Neural crest cell (in vitro differentiated cells): ENCODE data around the gene AGK. TPM values are rescaled to one million over a fixed set of nuclear protein-coding genes. Genes with fewer than 3 reads are reported as not detected.
"Not testable (repeated sequence)": the region's sequence is repeated elsewhere in the genome, so short reads cannot be mapped to it uniquely, and the experiment has no call there.

Experiments
- DNase-seq: peaks from one replicate; pipeline ENCODE4 v3.0.0; 2021; ENCODE audit warnings: low read depth, mixed read lengths, low spot score
- H3K27ac Mint-ChIP-seq: one replicate; pipeline ENCODE4 v1.8.0; 2021; ENCODE audit warnings: mild to moderate bottlenecking, mixed read lengths; ENCODE audit not compliant: unreplicated experiment
- H3K27me3 Mint-ChIP-seq: 2 replicates; pipeline ENCODE4 v1.8.0; 2021; ENCODE audit warnings: low read depth, mild to moderate bottlenecking, mixed read lengths
- H3K36me3 Mint-ChIP-seq: 2 replicates; pipeline ENCODE4 v1.8.0; 2021; ENCODE audit warnings: low read depth, mild to moderate bottlenecking, mixed read lengths
- H3K4me1 Mint-ChIP-seq: 2 replicates; pipeline ENCODE4 v1.8.0; 2021; ENCODE audit warnings: mixed read lengths
- H3K4me3 Mint-ChIP-seq: one replicate; pipeline ENCODE4 v1.8.0; 2021; ENCODE audit warnings: mild to moderate bottlenecking, mixed read lengths
- H3K9me3 Mint-ChIP-seq: 2 replicates; pipeline ENCODE4 v1.8.0; 2021; ENCODE audit warnings: mixed read lengths
- total RNA-seq: library from RNA; stranded (reverse); gene quantifications from 2 replicates; pipeline ENCODE4 v1.2.1, GENCODE V29; 2021
- TF ChIP-seq, protein P1 (sequence below): fragments of 200-600 bp; sonication (generic); conservative IDR thresholded peaks from 2 replicates; pipeline ENCODE4 v1.5.0; 2021; ENCODE audit warnings: antibody characterized with exemption, mild to moderate bottlenecking

The AGK gene
- total RNA-seq, 1 donor from 2014 or later, result 35.7 TPM

- no peak overlapping the region for H3K4me3 Mint-ChIP-seq
- H3K36me3 Mint-ChIP-seq, result peaks cover 28% of the 10 kb centered on the region
- no peaks in the 10 kb centered on the region for H3K27me3 Mint-ChIP-seq
- peaks cover 7% of the 10 kb centered on the region for H3K4me1 Mint-ChIP-seq
- DNase-seq, result no peak
- TF ChIP-seq, protein P1, sequence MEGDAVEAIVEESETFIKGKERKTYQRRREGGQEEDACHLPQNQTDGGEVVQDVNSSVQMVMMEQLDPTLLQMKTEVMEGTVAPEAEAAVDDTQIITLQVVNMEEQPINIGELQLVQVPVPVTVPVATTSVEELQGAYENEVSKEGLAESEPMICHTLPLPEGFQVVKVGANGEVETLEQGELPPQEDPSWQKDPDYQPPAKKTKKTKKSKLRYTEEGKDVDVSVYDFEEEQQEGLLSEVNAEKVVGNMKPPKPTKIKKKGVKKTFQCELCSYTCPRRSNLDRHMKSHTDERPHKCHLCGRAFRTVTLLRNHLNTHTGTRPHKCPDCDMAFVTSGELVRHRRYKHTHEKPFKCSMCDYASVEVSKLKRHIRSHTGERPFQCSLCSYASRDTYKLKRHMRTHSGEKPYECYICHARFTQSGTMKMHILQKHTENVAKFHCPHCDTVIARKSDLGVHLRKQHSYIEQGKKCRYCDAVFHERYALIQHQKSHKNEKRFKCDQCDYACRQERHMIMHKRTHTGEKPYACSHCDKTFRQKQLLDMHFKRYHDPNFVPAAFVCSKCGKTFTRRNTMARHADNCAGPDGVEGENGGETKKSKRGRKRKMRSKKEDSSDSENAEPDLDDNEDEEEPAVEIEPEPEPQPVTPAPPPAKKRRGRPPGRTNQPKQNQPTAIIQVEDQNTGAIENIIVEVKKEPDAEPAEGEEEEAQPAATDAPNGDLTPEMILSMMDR, result no peak
- no peak overlapping the region for H3K27ac Mint-ChIP-seq
- no peaks in the 10 kb centered on the region for H3K9me3 Mint-ChIP-seq
Measured at GRCh38 chr7:141685285-141686023, 134.2 kb downstream of the AGK start.

GRCh38 chr7:141686074-141686473 lies 134.9 kb downstream of the AGK start:
- Mint-ChIP-seq H3K9me3 (no peaks in the 10 kb centered on the region), H3K4me1 (peaks cover 7% of the 10 kb centered on the region), H3K27me3 (no peaks in the 10 kb centered on the region)

DNA sequence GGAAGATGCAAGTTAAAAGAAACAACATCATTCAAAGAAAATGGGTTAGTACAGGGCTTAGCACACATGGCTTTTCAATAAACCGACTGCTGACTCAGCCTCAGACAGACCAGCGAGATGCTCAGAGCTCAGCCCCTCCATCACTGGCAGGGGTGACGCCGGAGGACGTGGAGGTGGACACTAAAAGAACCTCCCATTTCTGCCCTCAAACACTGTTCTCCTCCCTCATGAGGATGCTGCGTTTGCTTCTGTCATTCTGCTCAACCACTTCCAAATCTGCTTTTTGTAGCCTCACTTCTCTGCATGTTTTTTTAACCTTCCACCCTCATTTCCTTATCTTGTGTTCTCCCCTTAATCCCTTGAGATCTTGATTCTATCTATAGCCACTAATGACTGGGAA lies 135.5 kb downstream of the AGK start:
- Mint-ChIP-seq H3K27ac (no peak overlapping the region), H3K4me3 (no peak overlapping the region), H3K36me3 (peaks cover 21% of the 10 kb centered on the region), H3K4me1 (peaks cover 7% of the 10 kb centered on the region), H3K27me3 (no peaks in the 10 kb centered on the region), H3K9me3 (no peaks in the 10 kb centered on the region)
- DNase-seq, result no peak
- TF ChIP-seq, protein P1, result no peak

More at GRCh38 chr7:141686074-141686473, 134.9 kb downstream of the AGK start:
- no peak overlapping the region for H3K4me3 Mint-ChIP-seq
- TF ChIP-seq, protein P1, result no peak
- no peak overlapping the region for H3K27ac Mint-ChIP-seq
- DNase-seq, result no peak
- H3K36me3 Mint-ChIP-seq, result peaks cover 23% of the 10 kb centered on the region

- Mint-ChIP-seq H3K4me3 (no peak overlapping the region), H3K36me3 (peaks cover 21% of the 10 kb centered on the region), H3K9me3 (no peaks in the 10 kb centered on the region), H3K27ac (no peak overlapping the region), H3K4me1 (peaks cover 7% of the 10 kb centered on the region), H3K27me3 (no peaks in the 10 kb centered on the region)
- TF ChIP-seq, protein P1, result no peak
- DNase-seq, result no peak
Measured at GRCh38 chr7:141688043-141688442, 136.8 kb downstream of the AGK start.

GRCh38 chr7:141689072-141689825 lies 138.0 kb downstream of the AGK start:
- H3K4me1 Mint-ChIP-seq, DNase-seq, H3K27ac Mint-ChIP-seq, H3K27me3 Mint-ChIP-seq, H3K9me3 Mint-ChIP-seq, H3K4me3 Mint-ChIP-seq: not testable (repeated sequence)
- peaks cover 21% of the 10 kb centered on the region for H3K36me3 Mint-ChIP-seq

DNA sequence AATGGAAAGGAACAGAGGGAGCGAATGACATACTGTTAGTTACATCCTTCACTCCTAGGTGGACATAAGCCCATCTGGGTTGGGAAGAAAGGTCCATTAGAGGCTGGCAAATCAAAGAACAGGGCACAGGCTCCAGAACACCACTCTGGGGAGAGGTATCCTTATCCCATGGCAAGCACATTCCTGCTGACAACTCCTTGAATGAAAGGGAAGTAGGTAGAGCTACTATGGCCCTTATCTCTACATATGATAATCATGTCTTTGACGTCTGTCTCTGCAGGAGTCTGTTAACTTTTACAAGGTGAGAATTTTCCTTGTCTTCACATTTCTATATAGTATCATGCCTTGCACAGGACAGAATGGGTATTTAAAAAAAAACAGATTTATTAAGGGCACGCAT lies 140.3 kb downstream of the AGK start:
- TF ChIP-seq, protein P1, result no peak
- H3K36me3 Mint-ChIP-seq, result peaks cover 12% of the 10 kb centered on the region
- no peak overlapping the region for H3K4me3 Mint-ChIP-seq
- H3K9me3 Mint-ChIP-seq, result no peaks in the 10 kb centered on the region
- H3K27ac Mint-ChIP-seq, result no peak overlapping the region
- no peak for DNase-seq
- H3K27me3 Mint-ChIP-seq, result no peaks in the 10 kb centered on the region
- peaks cover 18% of the 10 kb centered on the region for H3K4me1 Mint-ChIP-seq
